Muscle layer of colon (tissue), 2 donors: ENCODE results near the gene AHNAK.
"Not testable (repeated sequence)": the region's sequence is repeated elsewhere in the genome, so short reads cannot be mapped to it uniquely, and the experiment has no call there.

Source experiments
- H3K27ac ChIP-seq: one replicate; pipeline ENCODE4 v1.7.0; 2013; ENCODE audit warnings: low read depth, mild to moderate bottlenecking, low read length, moderate library complexity
- H3K27me3 ChIP-seq, 2 donors: one replicate each; pipeline ENCODE4 v1.7.0; 2013; ENCODE audit warnings: low read length in 2 of 2, mild to moderate bottlenecking in 2 of 2; ENCODE audit not compliant: insufficient read depth in 2 of 2, control insufficient read depth in 1 of 2
- H3K36me3 ChIP-seq: one replicate; pipeline ENCODE4 v1.7.0; 2013; ENCODE audit warnings: mild to moderate bottlenecking, low read length; ENCODE audit not compliant: insufficient read depth
- H3K4me1 ChIP-seq: one replicate; pipeline ENCODE4 v1.7.0; 2013; ENCODE audit warnings: mild to moderate bottlenecking, low read length; ENCODE audit not compliant: insufficient read depth
- H3K4me3 ChIP-seq, 2 donors: one replicate each; pipeline ENCODE4 v1.7.0; 2013; ENCODE audit warnings: low read length in 2 of 2, low read depth in 1 of 2, mild to moderate bottlenecking in 1 of 2, moderate library complexity in 1 of 2
- H3K9ac ChIP-seq: one replicate; pipeline ENCODE4 v1.7.0; 2013; ENCODE audit warnings: low read length
- H3K9me3 ChIP-seq: one replicate; pipeline ENCODE4 v1.7.0; 2013; ENCODE audit warnings: mild to moderate bottlenecking, low read length
- donor health status: abdominal sarcoma.
- donor health status: Adenocarcinoma of cecum.

AHNAK gene

DNA sequence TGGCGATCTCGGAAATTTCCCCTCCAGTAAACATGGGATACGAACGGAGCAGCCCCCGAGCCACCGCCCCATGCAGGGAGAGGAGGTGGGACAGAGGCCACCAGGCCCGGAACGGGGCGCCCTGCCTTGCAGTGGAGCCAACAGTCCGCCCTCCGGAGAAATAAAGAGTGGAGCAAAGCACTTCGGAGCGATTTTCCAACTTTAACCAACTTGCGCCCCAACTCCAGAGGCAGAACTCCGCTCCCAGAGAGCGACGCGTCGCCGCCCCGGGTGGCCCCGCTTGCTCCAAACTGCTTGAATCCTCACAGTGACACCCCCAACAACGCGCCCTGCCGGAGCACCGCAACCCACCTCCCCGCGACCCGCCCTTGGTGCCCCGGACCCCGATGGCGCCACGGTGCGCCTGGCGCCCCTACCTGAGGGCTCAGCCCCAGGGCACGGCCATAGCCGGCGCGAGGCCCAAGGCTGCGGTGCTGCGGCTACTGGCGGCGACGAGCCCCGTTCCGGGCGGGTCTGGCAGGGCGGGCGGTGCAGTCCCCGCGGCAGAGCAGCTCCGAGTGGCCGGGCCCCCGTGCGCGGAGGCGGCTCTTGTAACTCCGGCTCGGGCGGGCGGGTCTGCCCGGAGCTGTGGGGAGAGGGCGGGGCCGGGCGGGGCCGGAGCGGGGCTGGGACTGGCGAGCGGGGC, at the start of gene AHNAK:
Gene AHNAK, minus strand, starts transcription at position 563 of the 685 bp plus-strand sequence. CDS start 10,708 bp downstream, outside the sequence.
- Histone ChIP-seq H3K9me3 (no peaks in the 10 kb centered on the region), H3K4me1 (peaks cover 41% of the 10 kb centered on the region), H3K27me3 (no peaks in the 10 kb centered on the region), H3K36me3 (no peaks in the 10 kb centered on the region), H3K27ac (peak within 1 kb of the TSS; percentile 98), H3K4me3 (peak within 1 kb of the TSS; percentile 96 to 99), H3K9ac (peak within 1 kb of the TSS; percentile 95)

DNA sequence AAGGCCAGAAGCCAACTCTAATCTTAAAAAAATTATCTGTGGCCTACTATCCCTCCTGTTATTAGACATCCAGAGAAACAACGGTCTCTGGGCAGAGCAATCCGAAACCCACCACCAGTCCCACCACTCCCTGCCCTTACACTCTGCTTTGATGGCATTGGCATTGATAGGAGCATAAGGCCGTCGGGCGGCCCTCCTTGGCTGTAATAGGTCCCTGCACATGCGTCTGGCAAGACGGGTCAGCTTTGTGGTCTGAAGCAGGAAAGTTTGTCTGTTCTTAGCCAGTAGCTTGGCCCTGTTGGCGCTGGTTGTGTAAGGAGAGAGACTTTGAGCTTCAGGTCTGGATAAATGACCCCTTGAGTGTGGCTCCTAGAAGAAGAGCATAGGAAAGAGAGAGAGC, 48.5 kb upstream of the AHNAK start:
- Histone ChIP-seq H3K9ac (no peak overlapping the region), H3K4me3 (no peak overlapping the region), H3K36me3 (peaks cover 59% of the 10 kb centered on the region), H3K9me3 (no peaks in the 10 kb centered on the region), H3K27ac (no peak overlapping the region), H3K4me1 (peaks cover 32% of the 10 kb centered on the region), H3K27me3 (no peaks in the 10 kb centered on the region)

- Histone ChIP-seq H3K4me3 (no peak overlapping the region), H3K9ac (no peak overlapping the region), H3K36me3 (peaks cover 52% of the 10 kb centered on the region), H3K4me1 (peaks cover 16% of the 10 kb centered on the region), H3K9me3 (no peaks in the 10 kb centered on the region), H3K27ac (peak overlapping the region; percentile 46), H3K27me3 (no peaks in the 10 kb centered on the region)
These were observed 46.9 kb upstream of the AHNAK start for GRCh38 chr11:62593434-62594044.

DNA sequence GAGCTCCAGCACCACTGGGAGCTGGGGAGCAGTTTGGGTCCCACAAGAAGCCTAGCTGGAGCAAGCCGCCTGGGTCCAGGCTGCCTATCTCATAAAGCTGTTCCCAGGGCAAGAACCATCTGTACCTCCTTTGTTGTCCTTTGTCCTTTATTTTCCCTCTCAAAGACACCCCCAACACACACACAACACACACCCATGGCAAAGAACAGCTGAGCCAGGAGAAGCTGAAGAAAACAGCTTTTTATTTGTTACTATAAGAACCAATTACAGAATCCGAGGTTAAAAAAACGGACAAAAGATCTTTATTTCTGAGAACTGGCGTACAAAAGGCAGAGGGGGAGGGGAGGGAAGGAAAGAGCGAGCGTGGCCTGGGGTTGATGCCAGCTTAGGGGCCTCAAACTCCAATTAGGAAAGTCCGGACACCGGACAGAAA, 46.4 kb upstream of the AHNAK start:
- Histone ChIP-seq H3K9ac (peak overlapping the region; percentile 85), H3K4me3 (no peak overlapping the region), H3K36me3 (peaks cover 49% of the 10 kb centered on the region), H3K27me3 (no peaks in the 10 kb centered on the region), H3K27ac (peak overlapping the region; percentile 99), H3K4me1 (peaks cover 15% of the 10 kb centered on the region), H3K9me3 (no peaks in the 10 kb centered on the region)

GRCh38 chr11:62592146-62592815, 45.7 kb upstream of the AHNAK start:
- Histone ChIP-seq H3K27ac (peak overlapping the region; percentile 99), H3K9ac (peak overlapping the region; percentile 85), H3K9me3 (no peaks in the 10 kb centered on the region), H3K36me3 (peaks cover 49% of the 10 kb centered on the region), H3K27me3 (no peaks in the 10 kb centered on the region), H3K4me3 (peak overlapping the region; percentile 40 to 90), H3K4me1 (peaks cover 15% of the 10 kb centered on the region)

DNA sequence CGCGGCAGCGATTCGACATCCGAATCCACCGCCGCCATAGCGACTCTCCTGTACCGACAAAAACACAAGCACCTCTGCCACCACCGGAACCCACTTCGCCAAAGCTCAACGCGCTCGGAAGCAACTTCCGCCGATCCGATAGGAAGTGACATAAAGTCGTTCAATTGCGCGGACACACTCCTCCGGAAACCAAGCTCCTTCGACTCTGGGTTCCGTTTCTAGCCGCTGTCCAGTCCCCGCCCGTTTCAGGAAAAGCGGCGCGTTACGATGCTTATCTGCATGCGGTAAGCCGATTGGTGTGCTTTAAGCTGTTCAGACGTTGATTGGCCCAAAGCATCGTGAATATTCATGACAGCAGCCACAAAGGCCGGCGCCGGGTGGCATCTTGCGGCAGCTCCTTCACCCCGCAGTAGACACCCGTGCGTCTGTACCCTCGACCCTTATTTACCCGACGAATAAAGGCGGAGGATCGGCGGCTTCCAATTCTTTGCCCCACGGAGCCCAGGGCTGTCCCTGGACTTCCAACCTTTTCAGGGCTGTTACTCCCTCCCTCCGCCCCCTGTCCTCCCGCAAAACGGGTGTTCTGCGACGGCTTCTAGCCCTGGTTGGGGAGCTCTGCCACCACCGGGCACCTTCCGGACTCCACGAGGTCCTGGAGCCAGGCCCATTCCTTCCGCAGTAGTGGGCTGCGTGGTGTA, 45.0 kb upstream of the AHNAK start, which contains the start of gene TUT1:
Gene TUT1, minus strand, starts transcription at position 76 of the 698 bp plus-strand sequence. Its CDS starts 38 bp downstream, at position 38.
- Histone ChIP-seq H3K27ac (peak within 1 kb of the TSS; percentile 99), H3K27me3 (no peaks in the 10 kb centered on the region), H3K9me3 (no peaks in the 10 kb centered on the region), H3K36me3 (peaks cover 49% of the 10 kb centered on the region), H3K9ac (peak within 1 kb of the TSS; percentile 87), H3K4me1 (peaks cover 15% of the 10 kb centered on the region), H3K4me3 (peak within 1 kb of the TSS; percentile 78 to 90)

DNA sequence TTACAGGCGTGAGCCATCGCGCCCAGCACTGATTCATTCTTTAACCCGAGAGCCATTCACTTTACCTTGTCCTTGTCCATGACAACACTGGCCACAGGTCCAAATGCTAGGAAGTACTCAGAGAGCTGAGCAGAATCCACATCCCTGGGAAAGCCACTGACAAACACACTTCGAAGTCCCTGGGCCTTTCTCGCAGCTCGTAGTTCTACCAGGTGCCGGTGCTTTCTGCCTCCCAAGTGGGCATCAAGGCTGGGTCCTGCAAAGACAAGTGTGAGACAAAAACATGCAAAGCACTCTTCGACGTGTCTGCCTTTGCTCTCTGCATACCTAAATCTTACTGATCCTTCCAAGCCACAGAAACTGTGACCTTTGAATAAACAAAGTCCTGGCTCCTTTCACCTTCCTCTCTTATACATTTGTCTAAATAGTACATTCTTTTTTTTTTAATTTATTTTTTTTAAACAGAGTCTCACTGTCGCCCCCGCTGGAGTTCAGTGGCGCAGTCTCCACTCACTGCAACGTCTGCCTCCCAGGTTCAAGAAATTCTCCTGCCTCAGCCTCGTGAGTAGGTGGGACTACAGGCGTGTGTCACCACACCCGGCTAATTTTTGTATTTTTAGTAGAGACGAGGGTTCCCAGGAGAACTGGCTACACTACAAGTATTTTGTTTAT, 42.5 kb upstream of the AHNAK start:
- Histone ChIP-seq H3K4me3 (no peak overlapping the region), H3K9ac (no peak overlapping the region), H3K9me3 (no peaks in the 10 kb centered on the region), H3K36me3 (peaks cover 31% of the 10 kb centered on the region), H3K27ac (no peak overlapping the region), H3K27me3 (no peaks in the 10 kb centered on the region), H3K4me1 (peaks cover 15% of the 10 kb centered on the region)

GRCh38 chr11:62585356-62585755, 38.8 kb upstream of the AHNAK start:
- not testable (repeated sequence) for H3K4me3 ChIP-seq, H3K27me3 ChIP-seq, H3K27ac ChIP-seq, H3K9me3 ChIP-seq, H3K4me1 ChIP-seq, H3K9ac ChIP-seq
- H3K36me3 ChIP-seq = peaks cover 34% of the 10 kb centered on the region

DNA sequence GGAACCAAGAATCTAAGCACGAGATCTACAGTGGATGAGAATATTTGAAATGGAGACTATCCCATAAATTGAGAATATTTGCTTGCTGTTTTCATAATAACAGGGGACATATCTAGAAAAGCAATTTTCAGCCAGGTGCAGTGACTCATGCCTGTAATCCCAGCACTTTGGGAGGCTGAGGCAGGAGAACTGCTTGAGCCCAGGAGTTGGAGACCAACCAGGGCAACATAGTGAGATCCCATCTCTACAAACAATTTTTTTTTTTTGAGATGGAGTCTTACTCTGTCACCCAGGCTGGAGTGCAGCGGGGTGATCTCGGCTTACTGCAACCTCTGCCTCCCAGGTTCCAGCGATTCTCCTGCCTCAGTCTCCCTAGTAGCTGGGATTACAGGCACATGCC, 35.1 kb upstream of the AHNAK start:
- H3K36me3 ChIP-seq = peaks cover 36% of the 10 kb centered on the region
- not testable (repeated sequence) for H3K27ac ChIP-seq, H3K9ac ChIP-seq

DNA sequence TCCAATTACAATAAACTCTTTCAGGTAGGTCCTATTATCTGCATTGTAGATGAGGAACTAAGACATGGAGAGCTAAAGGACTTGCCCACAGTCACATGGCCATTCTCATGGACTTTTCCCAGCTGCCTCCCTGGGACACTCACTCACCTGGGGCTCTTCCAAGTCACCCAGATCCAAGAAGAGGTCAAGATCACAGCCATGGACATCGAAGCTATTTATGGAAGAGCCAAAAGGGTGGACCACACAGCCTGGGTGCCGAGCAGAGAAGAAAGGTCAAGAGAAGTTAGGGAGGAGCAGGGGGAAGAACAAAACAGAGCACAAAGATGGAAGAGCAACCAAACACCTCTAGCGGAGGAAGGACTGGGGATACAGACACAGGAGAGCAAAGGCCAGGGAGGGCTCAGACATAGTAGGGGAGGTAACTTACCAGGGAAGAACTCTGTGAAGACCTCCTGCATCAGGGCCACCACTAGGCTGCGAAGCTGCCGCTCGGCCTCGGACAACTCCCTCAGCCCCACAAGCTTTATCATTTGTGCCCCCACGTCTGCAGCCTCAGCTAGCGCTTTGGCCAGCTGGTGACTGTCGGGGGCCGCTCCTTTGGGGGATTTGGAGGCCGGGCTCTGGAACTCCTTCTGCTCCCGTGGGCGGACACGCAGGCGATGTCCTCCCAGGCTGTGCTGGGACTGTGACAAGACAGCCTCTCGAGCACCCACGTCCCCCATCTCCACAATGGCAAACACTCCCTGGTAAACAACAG, 34.5 kb upstream of the AHNAK start:
- no peak overlapping the region for H3K4me3 ChIP-seq
- H3K36me3 ChIP-seq = peaks cover 42% of the 10 kb centered on the region
- no peaks in the 10 kb centered on the region for H3K9me3 ChIP-seq
- H3K9ac ChIP-seq = no peak overlapping the region
- no peak overlapping the region for H3K27ac ChIP-seq
- no peaks in the 10 kb centered on the region for H3K4me1 ChIP-seq
- no peaks in the 10 kb centered on the region for H3K27me3 ChIP-seq

More for the DNA sequence above, 35.1 kb upstream of the AHNAK start:
- H3K4me3 ChIP-seq, H3K9me3 ChIP-seq, H3K4me1 ChIP-seq, H3K27me3 ChIP-seq: not testable (repeated sequence)
